GM12892 (cell line): ENCODE results near the gene ARMH1.

Source experiments
- POLR2A ChIP-seq: IDR thresholded peaks from 2 replicates; pipeline ENCODE4 v1.6.1; 2011; ENCODE audit warnings: low read depth, low read length, control low read depth
- POLR2AphosphoS5 ChIP-seq: IDR thresholded peaks from 2 replicates; pipeline ENCODE4 v1.6.1; 2011; ENCODE audit warnings: low read depth, low read length, control low read depth

DNA sequence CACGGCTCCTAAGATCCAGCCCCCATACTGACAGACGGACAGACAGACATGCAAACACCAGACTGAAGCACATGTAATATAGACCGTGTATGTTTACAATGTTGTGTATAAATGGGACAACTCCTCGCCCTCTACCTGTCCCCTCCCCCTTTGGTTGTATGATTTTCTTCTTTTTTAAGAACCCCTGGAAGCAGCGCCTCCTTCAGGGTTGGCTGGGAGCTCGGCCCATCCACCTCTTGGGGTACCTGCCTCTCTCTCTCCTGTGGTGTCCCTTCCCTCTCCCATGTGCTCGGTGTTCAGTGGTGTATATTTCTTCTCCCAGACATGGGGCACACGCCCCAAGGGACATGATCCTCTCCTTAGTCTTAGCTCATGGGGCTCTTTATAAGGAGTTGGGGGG, 23.4 kb upstream of the ARMH1 start:
- TF ChIP-seq POLR2AphosphoS5 = no peak
- TF ChIP-seq POLR2A = no peak
